Measurements from ENCODE around the gene BCR.

- TF ChIP-seq, protein P1, sequence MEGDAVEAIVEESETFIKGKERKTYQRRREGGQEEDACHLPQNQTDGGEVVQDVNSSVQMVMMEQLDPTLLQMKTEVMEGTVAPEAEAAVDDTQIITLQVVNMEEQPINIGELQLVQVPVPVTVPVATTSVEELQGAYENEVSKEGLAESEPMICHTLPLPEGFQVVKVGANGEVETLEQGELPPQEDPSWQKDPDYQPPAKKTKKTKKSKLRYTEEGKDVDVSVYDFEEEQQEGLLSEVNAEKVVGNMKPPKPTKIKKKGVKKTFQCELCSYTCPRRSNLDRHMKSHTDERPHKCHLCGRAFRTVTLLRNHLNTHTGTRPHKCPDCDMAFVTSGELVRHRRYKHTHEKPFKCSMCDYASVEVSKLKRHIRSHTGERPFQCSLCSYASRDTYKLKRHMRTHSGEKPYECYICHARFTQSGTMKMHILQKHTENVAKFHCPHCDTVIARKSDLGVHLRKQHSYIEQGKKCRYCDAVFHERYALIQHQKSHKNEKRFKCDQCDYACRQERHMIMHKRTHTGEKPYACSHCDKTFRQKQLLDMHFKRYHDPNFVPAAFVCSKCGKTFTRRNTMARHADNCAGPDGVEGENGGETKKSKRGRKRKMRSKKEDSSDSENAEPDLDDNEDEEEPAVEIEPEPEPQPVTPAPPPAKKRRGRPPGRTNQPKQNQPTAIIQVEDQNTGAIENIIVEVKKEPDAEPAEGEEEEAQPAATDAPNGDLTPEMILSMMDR (IDR thresholded peaks at IDR 0.05; ENCODE audit: low read depth, low read length, poor library complexity, severe bottlenecking), result no peak
- no peak for TF ChIP-seq EZH2phosphoT487 (IDR thresholded peaks at IDR 0.05; ENCODE audit: borderline replicate concordance, low read length)
Observed at GRCh38 chr22:23229646-23230045, 49.3 kb downstream of the BCR start.

All from DOHH2 (cell line).